WTC11 (cell line): ENCODE results near the gene NECAB2. TPM values are rescaled to one million over a fixed set of nuclear protein-coding genes. Genes with fewer than 3 reads are reported as not detected.

ENCODE experiments used
- ATAC-seq: fragments of 200-7000 bp; cut with Tn5 transposase; 2 replicates; pipeline ENCODE4 v1.10.0; 2021; ENCODE audit warnings: mild to moderate bottlenecking, moderate library complexity
- CTCF ChIA-PET: fragments of 300-600 bp; sonication (Branson Sonifier 250); formaldehyde crosslinking; loops from one replicate; lab custom pipeline; 2021; ENCODE audit warnings: antibody characterized with exemption; lab: Charles Lee
- POLR2A ChIA-PET: fragments of 350-600 bp; sonication (Branson Sonifier 250); formaldehyde crosslinking; loops from one replicate; lab custom pipeline; 2021; ENCODE audit warnings: antibody characterized with exemption; lab: Charles Lee
- DNase-seq: peaks from one replicate; pipeline ENCODE4 v3.0.0; 2021; ENCODE audit warnings: low spot score
- H3K27ac Mint-ChIP-seq: 2 replicates; pipeline ENCODE4 v1.8.0; 2021; ENCODE audit warnings: mixed read lengths
- H3K27me3 Mint-ChIP-seq: 2 replicates; pipeline ENCODE4 v1.8.0; 2021; ENCODE audit warnings: low read depth, mild to moderate bottlenecking, moderate library complexity, mixed read lengths
- H3K36me3 Mint-ChIP-seq: 2 replicates; pipeline ENCODE4 v1.8.0; 2021; ENCODE audit warnings: mixed read lengths
- H3K4me1 Mint-ChIP-seq: 2 replicates; pipeline ENCODE4 v1.8.0; 2022; ENCODE audit warnings: mixed read lengths
- H3K4me3 Mint-ChIP-seq: 2 replicates; pipeline ENCODE4 v1.8.0; 2021; ENCODE audit warnings: mild to moderate bottlenecking, moderate library complexity, mixed read lengths
- H3K9me3 Mint-ChIP-seq: 2 replicates; pipeline ENCODE4 v1.8.0; 2021; ENCODE audit warnings: mixed read lengths
- AFF4 ChIP-seq: sonication (generic); formaldehyde crosslinking; IDR thresholded peaks from 2 replicates; pipeline ENCODE4 v1.8.1; 2023; ENCODE audit warnings: mild to moderate bottlenecking, missing genetic modification reagents, borderline replicate concordance
- CDX4 ChIP-seq: fragments of 250-450 bp; sonication (Bioruptor Pico); IDR thresholded peaks from 2 replicates; pipeline ENCODE4 v1.9.0; 2021; ENCODE audit warnings: moderate library complexity, mild to moderate bottlenecking, inconsistent platforms, borderline replicate concordance
- CREM ChIP-seq: sonication (generic); formaldehyde crosslinking; IDR thresholded peaks from 2 replicates; pipeline ENCODE4 v1.8.1; 2022; ENCODE audit warnings: mild to moderate bottlenecking, missing genetic modification reagents, moderate library complexity
- E2F1 ChIP-seq: sonication (generic); formaldehyde crosslinking; IDR thresholded peaks from 2 replicates; pipeline ENCODE4 v1.8.0; 2022; ENCODE audit warnings: mild to moderate bottlenecking, missing genetic modification reagents
- ELF4 ChIP-seq: sonication (generic); formaldehyde crosslinking; IDR thresholded peaks from 2 replicates; pipeline ENCODE4 v1.8.1; 2022; ENCODE audit warnings: low read depth, mild to moderate bottlenecking, moderate library complexity, missing genetic modification reagents
- FOXJ3 ChIP-seq: sonication (generic); formaldehyde crosslinking; IDR thresholded peaks from 2 replicates; pipeline ENCODE4 v1.9.0; 2021; ENCODE audit warnings: missing genetic modification reagents, mild to moderate bottlenecking, borderline replicate concordance
- IRF1 ChIP-seq: sonication (generic); formaldehyde crosslinking; IDR thresholded peaks from 2 replicates; pipeline ENCODE4 v1.8.0; 2023; ENCODE audit warnings: missing genetic modification reagents
- MAX ChIP-seq: sonication (generic); formaldehyde crosslinking; IDR thresholded peaks from 2 replicates; pipeline ENCODE4 v1.8.0; 2022; ENCODE audit warnings: mild to moderate bottlenecking, missing genetic modification reagents
- MLX ChIP-seq: sonication (generic); formaldehyde crosslinking; IDR thresholded peaks from 2 replicates; pipeline ENCODE4 v1.8.1; 2023; ENCODE audit warnings: mild to moderate bottlenecking, missing genetic modification reagents, moderate library complexity
- MYBL2 ChIP-seq: sonication (generic); formaldehyde crosslinking; IDR thresholded peaks from 2 replicates; pipeline ENCODE4 v1.8.1; 2023; ENCODE audit warnings: mild to moderate bottlenecking, moderate library complexity, missing genetic modification reagents
- NR1H2 ChIP-seq: sonication (generic); formaldehyde crosslinking; IDR thresholded peaks from 2 replicates; pipeline ENCODE4 v1.9.0; 2021; ENCODE audit warnings: mild to moderate bottlenecking, moderate library complexity, missing genetic modification reagents
- OVOL2 ChIP-seq: fragments of 250-450 bp; sonication (Bioruptor Pico); IDR thresholded peaks from 2 replicates; pipeline ENCODE4 v1.9.0; 2021; ENCODE audit warnings: mild to moderate bottlenecking, borderline replicate concordance
- RORB ChIP-seq: fragments of 250-450 bp; sonication (Bioruptor Pico); IDR thresholded peaks from 2 replicates; pipeline ENCODE4 v1.9.0; 2021; ENCODE audit warnings: mild to moderate bottlenecking
- SMAD3 ChIP-seq: sonication (generic); formaldehyde crosslinking; IDR thresholded peaks from 2 replicates; pipeline ENCODE4 v1.8.0; 2022; ENCODE audit warnings: missing genetic modification reagents, mild to moderate bottlenecking, borderline replicate concordance
- USF2 ChIP-seq: sonication (generic); formaldehyde crosslinking; IDR thresholded peaks from 2 replicates; pipeline ENCODE4 v1.8.1; 2023; ENCODE audit warnings: mild to moderate bottlenecking, missing genetic modification reagents, moderate library complexity
- ZBTB21 ChIP-seq: sonication (generic); formaldehyde crosslinking; IDR thresholded peaks from 2 replicates; pipeline ENCODE4 v1.8.1; 2023; ENCODE audit warnings: mild to moderate bottlenecking, missing genetic modification reagents, borderline replicate concordance
- ZBTB43 ChIP-seq: sonication (generic); formaldehyde crosslinking; IDR thresholded peaks from 2 replicates; pipeline ENCODE4 v1.8.1; 2023; ENCODE audit warnings: mild to moderate bottlenecking, missing genetic modification reagents
- ZNF263 ChIP-seq: sonication (generic); formaldehyde crosslinking; IDR thresholded peaks from 2 replicates; pipeline ENCODE4 v1.8.1; 2022; ENCODE audit warnings: low read depth, mild to moderate bottlenecking, moderate library complexity, missing genetic modification reagents
- ZNF416 ChIP-seq: fragments of 250-450 bp; sonication (Bioruptor Pico); IDR thresholded peaks from 2 replicates; pipeline ENCODE4 v1.9.0; 2021; ENCODE audit warnings: mild to moderate bottlenecking, inconsistent platforms
- ZNF425 ChIP-seq: fragments of 250-450 bp; sonication (Bioruptor Pico); conservative IDR thresholded peaks from 2 replicates; pipeline ENCODE4 v1.9.0; 2021; ENCODE audit warnings: mild to moderate bottlenecking
- ZNF671 ChIP-seq: fragments of 250-450 bp; sonication (Bioruptor Pico); IDR thresholded peaks from 2 replicates; pipeline ENCODE4 v1.8.0; 2021; ENCODE audit warnings: mild to moderate bottlenecking
- total RNA-seq: library from RNA; stranded (reverse); gene quantifications from 3 replicates; pipeline ENCODE4 v1.2.3, GENCODE V29; 2021

The NECAB2 gene
- total RNA-seq, 1 experiment from 2014 or later: 2.9 TPM

- TF ChIP-seq ZNF425: no peak
- TF ChIP-seq CREM (CRISPR knock-in tag): no peak
- TF ChIP-seq NR1H2 (CRISPR knock-in tag): no peak
- no peak for TF ChIP-seq ZBTB43 (CRISPR knock-in tag)
- TF ChIP-seq USF2 (CRISPR knock-in tag): no peak
- no peak for TF ChIP-seq ZNF416 (CRISPR knock-in tag)
- TF ChIP-seq ZNF263 (CRISPR knock-in tag): no peak
- TF ChIP-seq MLX: no peak
- TF ChIP-seq MAX: no peak
- TF ChIP-seq, all 79 proteins: peak for 0
These were observed 7.7 kb downstream of the NECAB2 start (continued) for GRCh38 chr16:83975590-83976260.

GRCh38 chr16:83977056-83977815 is 9.2 kb downstream of the NECAB2 start:
- ATAC-seq: no peak
- ChIA-PET CTCF (interaction anchor here (0.7 to 1.7 kb wide), 3 partner anchors 21 to 37 kb away, joined by 3 to 5 read pairs (median 3); no protein-coding TSS in a partner anchor), POLR2A (no interaction called here)
- TF ChIP-seq FOXJ3 (CRISPR knock-in tag) (no peak), OVOL2 (CRISPR knock-in tag) (no peak), ZNF416 (CRISPR knock-in tag) (no peak), RORB (CRISPR knock-in tag) (no peak), MYBL2 (CRISPR knock-in tag) (no peak), AFF4 (CRISPR knock-in tag) (no peak), E2F1 (CRISPR knock-in tag) (no peak), ZBTB21 (no peak), SMAD3 (CRISPR knock-in tag) (no peak), NR1H2 (CRISPR knock-in tag) (no peak), IRF1 (CRISPR knock-in tag) (no peak), CREM (CRISPR knock-in tag) (no peak), ZNF671 (CRISPR knock-in tag) (no peak), ELF4 (no peak), CDX4 (CRISPR knock-in tag) (no peak), MAX (no peak)

More at GRCh38 chr16:83977056-83977815, 9.2 kb downstream of the NECAB2 start:
- Mint-ChIP-seq H3K27ac (no peak overlapping the region), H3K4me1 (no peaks in the 10 kb centered on the region), H3K27me3 (peaks cover 7% of the 10 kb centered on the region; the same call in 1 of the 2 replicates), H3K36me3 (peaks cover 14% of the 10 kb centered on the region), H3K4me3 (no peak overlapping the region), H3K9me3 (peaks cover 23% of the 10 kb centered on the region)
- no peak for DNase-seq
